HG02870 (cell line): Measurements from ENCODE around the gene TMEM254.
"Not testable (repeated sequence)": the region's sequence is repeated elsewhere in the genome, so short reads cannot be mapped to it uniquely, and the experiment has no call there.

Experiments
- ATAC-seq: cut with Tn5 transposase; IDR thresholded peaks from one replicate; pipeline ENCODE4 v1.9.1; 2021; ENCODE audit warnings: mild to moderate bottlenecking, moderate library complexity; ENCODE audit not compliant: unreplicated experiment

Gene TMEM254

GRCh38 chr10:80132299-80133139, 54.1 kb downstream of the TMEM254 start, which contains the start of gene PLAC9:
Gene PLAC9 (plus strand): TSS chr10:80132730. CDS start chr10:80132763, 33 bp downstream.
- ATAC-seq = no peak

GRCh38 chr10:80133206-80133605, 54.7 kb downstream of the TMEM254 start:
- no peak for ATAC-seq

DNA sequence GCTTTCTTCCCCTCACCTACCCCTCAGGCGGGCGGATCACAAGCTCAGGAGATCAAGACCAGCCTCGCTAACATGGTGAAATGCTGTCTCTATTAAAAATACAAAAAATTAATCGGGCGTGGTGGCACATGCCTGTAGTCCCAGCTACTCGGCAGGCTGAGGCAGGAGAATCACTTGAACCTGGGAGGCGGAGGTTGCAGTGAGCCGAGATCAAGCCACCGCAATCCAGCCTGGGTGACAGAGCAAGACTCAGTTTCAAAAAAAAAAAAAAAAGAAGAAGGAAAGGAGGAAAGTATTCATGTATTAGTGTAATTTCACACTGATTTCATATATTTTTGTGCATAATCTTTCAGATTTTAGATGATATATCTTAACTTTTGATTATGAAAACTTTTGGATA, 55.2 kb downstream of the TMEM254 start:
- ATAC-seq = not testable (repeated sequence)

DNA sequence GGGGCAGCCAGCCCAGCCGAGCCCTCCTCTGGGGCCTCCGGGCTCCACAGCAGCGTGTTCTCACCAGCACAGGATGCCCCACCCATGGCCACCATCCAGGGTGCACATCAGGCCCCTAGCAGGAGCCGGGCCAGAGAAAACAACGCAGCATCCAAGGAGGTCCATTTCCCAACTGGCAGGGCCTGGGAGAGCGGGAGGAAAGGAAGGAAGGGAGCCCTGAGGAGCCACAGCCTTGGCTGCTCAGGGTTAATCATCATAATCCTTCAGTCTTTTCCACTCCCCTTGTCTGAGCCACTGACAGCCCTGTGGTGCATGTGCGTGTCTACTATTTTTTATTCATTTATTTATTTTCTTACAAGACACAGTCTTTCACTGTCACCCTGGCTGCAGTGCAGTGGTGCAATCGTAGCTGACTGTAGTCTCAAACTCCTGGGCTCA, 57.7 kb downstream of the TMEM254 start:
- ATAC-seq = no peak

- ATAC-seq = no peak
Measured at GRCh38 chr10:80137031-80137862, 58.8 kb downstream of the TMEM254 start.

DNA sequence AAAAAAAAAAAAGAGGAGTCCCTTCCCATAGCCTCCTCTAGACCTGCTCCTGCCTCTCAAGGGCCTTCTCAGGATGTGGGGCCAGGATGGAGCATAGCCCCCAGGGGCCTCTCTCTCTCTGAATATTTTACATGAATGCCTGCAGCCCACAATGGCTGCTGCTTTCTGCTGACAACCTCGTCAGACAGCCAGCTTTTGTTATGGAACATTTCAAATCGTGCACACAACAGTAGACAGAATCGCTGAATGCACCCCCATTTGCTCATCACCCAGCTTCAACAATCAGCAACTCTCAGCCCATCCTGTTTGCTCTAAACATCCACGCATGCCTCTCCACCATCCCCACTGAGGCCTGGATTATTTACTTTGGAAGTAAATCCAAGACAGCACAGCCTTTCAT, 59.5 kb downstream of the TMEM254 start:
- ATAC-seq = no peak

DNA sequence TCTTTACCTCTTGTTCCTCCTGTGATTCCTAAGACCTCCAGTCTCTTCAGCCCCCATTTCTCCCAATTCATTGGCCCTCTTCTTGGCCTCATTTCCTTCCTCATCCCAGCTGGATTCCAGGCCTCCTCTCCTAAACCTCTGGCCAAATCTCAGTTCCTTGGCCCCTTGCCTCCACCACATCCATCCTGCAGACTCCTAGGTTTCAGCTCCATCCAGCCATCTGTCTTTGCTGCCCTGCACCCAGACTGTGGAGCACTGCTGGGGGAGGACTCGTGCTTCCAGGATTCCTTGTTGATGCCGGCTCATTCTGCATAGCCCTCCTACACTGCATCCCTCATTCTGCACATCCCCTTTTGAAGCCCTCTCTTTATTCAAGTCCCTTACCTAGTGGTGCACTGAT, 60.8 kb downstream of the TMEM254 start:
- no peak for ATAC-seq

- ATAC-seq = no peak
Measured at GRCh38 chr10:80140251-80140650, 61.8 kb downstream of the TMEM254 start.

- ATAC-seq = no peak
Measured at GRCh38 chr10:80141696-80142460, 63.4 kb downstream of the TMEM254 start.
